Measurements from ENCODE around the gene EPHA7. TPM values are rescaled to one million over a fixed set of nuclear protein-coding genes. Genes with fewer than 3 reads are reported as not detected.

EPHA7 gene
- total RNA-seq, 6 donors from 2014 or later: under 0.01 to 4.6 (median 0.27) TPM

- Histone ChIP-seq H3K4me1 (no peaks in the 10 kb centered on the region), H3K27ac (no peak overlapping the region)
Measured at GRCh38 chr6:93323630-93324029, 95.7 kb downstream of the EPHA7 start.

DNA sequence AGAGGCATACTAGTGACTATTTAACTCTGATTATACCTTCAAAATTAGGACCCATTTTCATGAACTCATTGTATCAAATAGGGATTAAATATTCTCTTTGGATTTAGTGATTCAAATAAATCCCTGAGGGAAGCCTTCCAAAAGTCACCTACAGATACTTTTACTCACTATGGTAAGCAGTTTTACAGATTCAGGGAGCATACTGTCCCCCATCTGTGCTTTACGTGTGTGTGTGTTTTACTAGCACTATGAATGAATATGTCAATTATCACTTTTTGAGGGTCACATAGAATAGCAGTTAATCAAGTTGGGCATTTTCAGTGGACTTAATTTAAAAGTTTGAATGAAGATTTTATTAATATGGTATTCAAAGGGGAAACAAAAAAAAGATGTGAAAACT, 96.7 kb downstream of the EPHA7 start:
- Histone ChIP-seq H3K9me3 (no peaks in the 10 kb centered on the region), H3K4me1 (no peaks in the 10 kb centered on the region), H3K36me3 (no peaks in the 10 kb centered on the region), H3K27me3 (no peaks in the 10 kb centered on the region), H3K27ac (no peak overlapping the region), H3K4me3 (no peak overlapping the region)
- no peak for TF ChIP-seq EP300 (IDR thresholded peaks at IDR 0.05)
- TF ChIP-seq CTCF (IDR thresholded peaks at IDR 0.05): no peak
- no peak for TF ChIP-seq POLR2AphosphoS5 (IDR thresholded peaks at IDR 0.05)
- no peak for TF ChIP-seq POLR2A (IDR thresholded peaks at IDR 0.05)
- ATAC-seq (ENCODE audit: low FRiP score in 2 of 2): no peak
- WGBS, 2 donors: 86 to 94% methylated on average over 1 of the region's 1 CpG
- no peak for DNase-seq

More at GRCh38 chr6:93323630-93324029, 95.7 kb downstream of the EPHA7 start:
- ATAC-seq (ENCODE audit: low FRiP score in 2 of 2) (no peak), DNase-seq (no peak)
- 84 to 88% methylated on average over 1 of the region's 1 CpG for whole genome bisulfite sequencing, 2 donors
- TF ChIP-seq CTCF (IDR thresholded peaks at IDR 0.05) (no peak), POLR2AphosphoS5 (IDR thresholded peaks at IDR 0.05) (no peak), EP300 (IDR thresholded peaks at IDR 0.05) (no peak), POLR2A (IDR thresholded peaks at IDR 0.05) (no peak)
- Histone ChIP-seq H3K36me3 (no peaks in the 10 kb centered on the region), H3K9me3 (no peaks in the 10 kb centered on the region), H3K27me3 (no peaks in the 10 kb centered on the region), H3K4me3 (no peak overlapping the region)

DNA sequence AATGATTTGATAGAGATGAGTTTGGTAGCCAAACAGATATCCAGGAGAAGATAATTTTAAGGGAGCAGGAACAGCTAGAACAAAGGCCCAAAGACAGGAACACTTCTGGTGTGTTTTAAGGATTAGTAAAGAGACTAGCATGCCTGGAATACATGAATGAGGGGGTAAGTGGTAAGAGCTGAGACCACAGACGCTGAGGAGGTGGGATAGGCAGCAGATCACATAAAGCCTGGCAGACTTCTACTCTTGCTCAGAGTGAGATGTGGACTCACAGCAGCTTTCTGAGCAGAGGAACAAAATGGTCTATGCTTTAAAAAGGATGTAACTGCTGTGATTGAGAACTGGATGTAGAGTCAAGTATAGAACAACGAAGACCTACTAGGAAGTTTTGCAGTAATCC, 100.1 kb downstream of the EPHA7 start:
- Histone ChIP-seq H3K27ac (no peak overlapping the region), H3K9me3 (no peaks in the 10 kb centered on the region), H3K27me3 (no peaks in the 10 kb centered on the region), H3K36me3 (no peaks in the 10 kb centered on the region), H3K4me3 (no peak overlapping the region), H3K4me1 (no peaks in the 10 kb centered on the region)
- DNase-seq (no peak), ATAC-seq (ENCODE audit: low FRiP score in 2 of 2) (no peak)
- WGBS, 2 donors: 71 to 76% methylated on average over 2 of the region's 2 CpGs
- no peak for TF ChIP-seq EP300 (IDR thresholded peaks at IDR 0.05)
- TF ChIP-seq CTCF (IDR thresholded peaks at IDR 0.05): no peak

GRCh38 chr6:93318121-93318520, 101.2 kb downstream of the EPHA7 start:
- ATAC-seq (ENCODE audit: low FRiP score in 2 of 2): no peak
- no peak for DNase-seq
- Histone ChIP-seq H3K9me3 (no peaks in the 10 kb centered on the region), H3K27me3 (no peaks in the 10 kb centered on the region), H3K4me3 (no peak overlapping the region), H3K4me1 (no peaks in the 10 kb centered on the region), H3K27ac (no peak overlapping the region), H3K36me3 (no peaks in the 10 kb centered on the region)
- no peak for TF ChIP-seq POLR2AphosphoS5 (IDR thresholded peaks at IDR 0.05)
- no peak for TF ChIP-seq CTCF (IDR thresholded peaks at IDR 0.05)
- no peak for TF ChIP-seq EP300 (IDR thresholded peaks at IDR 0.05)
- no peak for TF ChIP-seq POLR2A (IDR thresholded peaks at IDR 0.05)
- 85 to 87% methylated on average over 1 of the region's 1 CpG for WGBS, 2 donors

GRCh38 chr6:93317592-93317991, 101.8 kb downstream of the EPHA7 start:
- no peak overlapping the region for H3K4me3 ChIP-seq
- no peak for TF ChIP-seq CTCF (IDR thresholded peaks at IDR 0.05)
- no peak for TF ChIP-seq EP300 (IDR thresholded peaks at IDR 0.05)
- no peak for TF ChIP-seq POLR2A (IDR thresholded peaks at IDR 0.05)
- TF ChIP-seq POLR2AphosphoS5 (IDR thresholded peaks at IDR 0.05): no peak
- DNase-seq (no peak), ATAC-seq (ENCODE audit: low FRiP score in 2 of 2) (no peak)
- H3K36me3 ChIP-seq: no peaks in the 10 kb centered on the region
- no peaks in the 10 kb centered on the region for H3K9me3 ChIP-seq
- no peak overlapping the region for H3K27ac ChIP-seq
- H3K4me1 ChIP-seq: no peaks in the 10 kb centered on the region
- H3K27me3 ChIP-seq: no peaks in the 10 kb centered on the region
